NB4 (cell line): ENCODE measurements around the gene ADGRG2.

ENCODE experiments used
- POLR2A ChIP-seq: IDR thresholded peaks from 2 replicates; pipeline ENCODE4 v1.6.1; 2011; ENCODE audit warnings: mild to moderate bottlenecking; ENCODE audit not compliant: insufficient read length; ENCODE audit errors: extremely low read depth
- TF ChIP-seq, protein P1 (sequence below): IDR thresholded peaks from one replicate; pipeline ENCODE4 v1.5.1; 2012; ENCODE audit warnings: low read depth, low read length

DNA sequence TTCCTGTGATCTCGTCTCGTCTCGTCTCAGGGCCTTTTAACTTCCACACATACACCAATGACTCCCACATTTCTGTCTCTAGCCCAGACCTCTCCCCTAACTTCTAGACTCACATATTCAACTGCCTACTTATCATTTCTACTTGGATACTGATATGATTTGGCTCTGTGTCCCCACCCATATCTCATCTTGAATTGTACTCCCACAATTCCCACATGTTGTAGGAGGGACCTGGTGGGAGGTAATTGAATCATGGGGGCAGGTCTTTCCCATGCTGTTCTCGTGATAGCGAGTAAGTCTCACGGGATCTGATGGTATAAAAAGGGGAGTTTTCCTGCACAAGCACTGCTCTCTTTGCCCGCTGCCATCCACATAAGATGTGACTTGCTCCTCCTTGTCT lies 147.3 kb downstream of the ADGRG2 start:
- TF ChIP-seq, protein P1, sequence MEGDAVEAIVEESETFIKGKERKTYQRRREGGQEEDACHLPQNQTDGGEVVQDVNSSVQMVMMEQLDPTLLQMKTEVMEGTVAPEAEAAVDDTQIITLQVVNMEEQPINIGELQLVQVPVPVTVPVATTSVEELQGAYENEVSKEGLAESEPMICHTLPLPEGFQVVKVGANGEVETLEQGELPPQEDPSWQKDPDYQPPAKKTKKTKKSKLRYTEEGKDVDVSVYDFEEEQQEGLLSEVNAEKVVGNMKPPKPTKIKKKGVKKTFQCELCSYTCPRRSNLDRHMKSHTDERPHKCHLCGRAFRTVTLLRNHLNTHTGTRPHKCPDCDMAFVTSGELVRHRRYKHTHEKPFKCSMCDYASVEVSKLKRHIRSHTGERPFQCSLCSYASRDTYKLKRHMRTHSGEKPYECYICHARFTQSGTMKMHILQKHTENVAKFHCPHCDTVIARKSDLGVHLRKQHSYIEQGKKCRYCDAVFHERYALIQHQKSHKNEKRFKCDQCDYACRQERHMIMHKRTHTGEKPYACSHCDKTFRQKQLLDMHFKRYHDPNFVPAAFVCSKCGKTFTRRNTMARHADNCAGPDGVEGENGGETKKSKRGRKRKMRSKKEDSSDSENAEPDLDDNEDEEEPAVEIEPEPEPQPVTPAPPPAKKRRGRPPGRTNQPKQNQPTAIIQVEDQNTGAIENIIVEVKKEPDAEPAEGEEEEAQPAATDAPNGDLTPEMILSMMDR, result no peak
- TF ChIP-seq POLR2A, result no peak
